Loucy (cell line): Measurements from ENCODE around the gene CCDC9B.

ENCODE experiments used
- EZH2phosphoT487 ChIP-seq: fragments of 200-600 bp; IDR thresholded peaks from 2 replicates; pipeline ENCODE4 v1.6.1; 2018; ENCODE audit warnings: antibody characterized with exemption, mild to moderate bottlenecking, moderate library complexity, borderline replicate concordance
- TF ChIP-seq, protein P1 (sequence below): fragments of 200-600 bp; sonication (generic); conservative IDR thresholded peaks from 2 replicates; pipeline ENCODE4 v1.5.1; 2014; ENCODE audit warnings: mild to moderate bottlenecking, antibody characterized with exemption, low read length

DNA sequence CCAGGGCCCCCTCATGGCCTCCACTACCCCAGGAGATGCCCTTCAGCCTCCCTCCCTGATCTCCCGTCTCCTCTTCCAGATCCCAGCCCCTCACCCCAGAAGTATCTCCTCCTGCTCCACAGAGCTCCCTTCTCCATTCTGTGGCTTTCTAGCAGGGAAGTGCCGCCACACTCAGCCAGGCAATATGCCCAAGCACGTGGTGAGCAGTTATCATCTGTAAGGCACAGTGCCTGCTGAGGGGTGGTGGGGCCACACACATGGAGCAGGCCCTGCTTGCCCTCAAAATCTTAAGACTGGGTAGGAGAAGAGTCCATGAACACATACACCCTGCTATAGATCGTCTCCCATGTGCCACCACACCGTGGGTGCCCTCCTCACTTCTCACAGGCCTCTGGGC is 7.7 kb upstream of the CCDC9B start:
- TF ChIP-seq, protein P1, sequence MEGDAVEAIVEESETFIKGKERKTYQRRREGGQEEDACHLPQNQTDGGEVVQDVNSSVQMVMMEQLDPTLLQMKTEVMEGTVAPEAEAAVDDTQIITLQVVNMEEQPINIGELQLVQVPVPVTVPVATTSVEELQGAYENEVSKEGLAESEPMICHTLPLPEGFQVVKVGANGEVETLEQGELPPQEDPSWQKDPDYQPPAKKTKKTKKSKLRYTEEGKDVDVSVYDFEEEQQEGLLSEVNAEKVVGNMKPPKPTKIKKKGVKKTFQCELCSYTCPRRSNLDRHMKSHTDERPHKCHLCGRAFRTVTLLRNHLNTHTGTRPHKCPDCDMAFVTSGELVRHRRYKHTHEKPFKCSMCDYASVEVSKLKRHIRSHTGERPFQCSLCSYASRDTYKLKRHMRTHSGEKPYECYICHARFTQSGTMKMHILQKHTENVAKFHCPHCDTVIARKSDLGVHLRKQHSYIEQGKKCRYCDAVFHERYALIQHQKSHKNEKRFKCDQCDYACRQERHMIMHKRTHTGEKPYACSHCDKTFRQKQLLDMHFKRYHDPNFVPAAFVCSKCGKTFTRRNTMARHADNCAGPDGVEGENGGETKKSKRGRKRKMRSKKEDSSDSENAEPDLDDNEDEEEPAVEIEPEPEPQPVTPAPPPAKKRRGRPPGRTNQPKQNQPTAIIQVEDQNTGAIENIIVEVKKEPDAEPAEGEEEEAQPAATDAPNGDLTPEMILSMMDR = no peak
- no peak for TF ChIP-seq EZH2phosphoT487
